Measurements from ENCODE around the gene NCF2. TPM values are rescaled to one million over a fixed set of nuclear protein-coding genes. Genes with fewer than 3 reads are reported as not detected.
"Not testable (repeated sequence)": the region's sequence is repeated elsewhere in the genome, so short reads cannot be mapped to it uniquely, and the experiment has no call there.

The NCF2 gene
- total RNA-seq (2014; rRNA removed; shearing (Covaris generic)): 4.4 and 5.4 TPM in 2 replicates
- polyA plus RNA-seq (2015; cell fraction: cytosol; rRNA removed): 12.9 and 13.3 TPM in 2 replicates
- polyA plus RNA-seq (2015; cell fraction: nucleus; rRNA removed): 8.4 and 17.5 TPM in 2 replicates

GRCh38 chr1:183590244-183591191 lies at the start of gene NCF2:
TSS of gene NCF2 (minus strand) at chr1:183590459. CDS start at chr1:183590329, 130 bp downstream.
- peak; percentile 75 for DNase-seq (ENCODE audit: low read depth)

- no peak for DNase-seq (ENCODE audit: low read depth)
These were observed 48.6 kb upstream of the NCF2 start for GRCh38 chr1:183638649-183639387.

- DNase-seq (ENCODE audit: low read depth): no peak
These were observed 46.5 kb upstream of the NCF2 start for GRCh38 chr1:183636783-183637182.

GRCh38 chr1:183636334-183636682 lies 46.0 kb upstream of the NCF2 start:
- no peak for DNase-seq (ENCODE audit: low read depth)

GRCh38 chr1:183635606-183636333 lies 45.5 kb upstream of the NCF2 start, which contains the start of gene ARPC5:
TSS of gene ARPC5 (minus strand) at chr1:183635783. CDS start at chr1:183635659, 124 bp downstream.
- peak; percentile 98 for DNase-seq (ENCODE audit: low read depth)

GRCh38 chr1:183635099-183635605 lies 44.9 kb upstream of the NCF2 start:
- DNase-seq (ENCODE audit: low read depth): peak; percentile 10

- DNase-seq (ENCODE audit: low read depth): no peak
These were observed 44.3 kb upstream of the NCF2 start for GRCh38 chr1:183634429-183635065.

- DNase-seq (ENCODE audit: low read depth): peak; percentile 90
These were observed 43.6 kb upstream of the NCF2 start for GRCh38 chr1:183633676-183634343.

- DNase-seq (ENCODE audit: low read depth): peak; percentile 46
These were observed 42.7 kb upstream of the NCF2 start for GRCh38 chr1:183632964-183633363.

GRCh38 chr1:183632114-183632513 lies 41.9 kb upstream of the NCF2 start:
- no peak for DNase-seq (ENCODE audit: low read depth)

GRCh38 chr1:183630748-183631147 lies 40.5 kb upstream of the NCF2 start:
- DNase-seq (ENCODE audit: low read depth): no peak

- DNase-seq (ENCODE audit: low read depth): peak; percentile 40
These were observed 38.3 kb upstream of the NCF2 start for GRCh38 chr1:183628537-183628936.

- DNase-seq (ENCODE audit: low read depth): not testable (repeated sequence)
These were observed 36.0 kb upstream of the NCF2 start for GRCh38 chr1:183626236-183626635.

- DNase-seq (ENCODE audit: low read depth): peak; percentile 67
These were observed 32.9 kb upstream of the NCF2 start for GRCh38 chr1:183622884-183623785.

GRCh38 chr1:183622013-183622412 lies 31.8 kb upstream of the NCF2 start:
- no peak for DNase-seq (ENCODE audit: low read depth)

GRCh38 chr1:183620311-183620710 lies 30.1 kb upstream of the NCF2 start:
- no peak for DNase-seq (ENCODE audit: low read depth)

- no peak for DNase-seq (ENCODE audit: low read depth)
These were observed 29.5 kb upstream of the NCF2 start for GRCh38 chr1:183619781-183620180.

- DNase-seq (ENCODE audit: low read depth): not testable (repeated sequence)
These were observed 27.9 kb upstream of the NCF2 start for GRCh38 chr1:183618202-183618601.

- DNase-seq (ENCODE audit: low read depth): not testable (repeated sequence)
These were observed 22.7 kb upstream of the NCF2 start for GRCh38 chr1:183612975-183613374.
